HepG2 (cell line): Measurements from ENCODE around the gene COL27A1. TPM values are rescaled to one million over a fixed set of nuclear protein-coding genes. Genes with fewer than 3 reads are reported as not detected.

Experiments used
- ATAC-seq: fragments of 200-7000 bp; cut with Tn5 transposase; 3 replicates; pipeline ENCODE4 v1.9.1; 2020; ENCODE audit warnings: mild to moderate bottlenecking, moderate library complexity
- BruUV-seq: library from RNA; stranded (reverse); fragments of 400-500 nt; replicated peaks from 2 replicates; lab custom pipeline; 2021; lab: Mats Ljungman, UMichigan
- CTCF ChIA-PET: fragments of 300-600 bp; formaldehyde crosslinking; extraction: SDS; loops from one replicate; lab custom pipeline; 2021; ENCODE audit warnings: low total read pairs, inconsistent platforms, low intra/inter-chr PET ratio; lab: Yijun Ruan, JAX
- POLR2A ChIA-PET: fragments of 350-600 bp; sonication (Branson Sonifier 250); formaldehyde crosslinking; loops from one replicate; lab custom pipeline; 2020; ENCODE audit warnings: antibody characterized with exemption, inconsistent platforms; lab: Yijun Ruan, JAX
- DNase-seq: peaks from one replicate; pipeline ENCODE4 v3.0.0-alpha.2; 2015; ENCODE audit warnings: low spot score
- FAIRE-seq: peaks from 3 replicates; lab custom pipeline; 2011; peaks lifted over from hg19 to GRCh38; lab: Jason Lieb, UNC
- H2AFZ ChIP-seq: one replicate; pipeline ENCODE4 v1.6.1; 2011; ENCODE audit warnings: low read length, inconsistent platforms
- H3K27ac ChIP-seq: fragments of 300-600 bp; 3 replicates; pipeline ENCODE4 v1.8.0; 2011; ENCODE audit warnings: mixed run types, mild to moderate bottlenecking, mixed read lengths, low read length, inconsistent platforms; ENCODE audit not compliant: insufficient read depth; ENCODE audit errors: extremely low read length
- H3K27me3 ChIP-seq, 2 experiments: fragments of 200-600 bp in 1 of 2; 2 replicates in 1 of 2; 3 replicates in 1 of 2; pipeline versions ENCODE4 v1.6.0 to v1.8.0; 2011; ENCODE audit warnings: low read length in 2 of 2, mild to moderate bottlenecking in 2 of 2, moderate library complexity in 2 of 2, inconsistent platforms in 1 of 2; ENCODE audit not compliant: insufficient read depth in 2 of 2, control insufficient read depth in 1 of 2
- H3K36me3 ChIP-seq, 2 experiments: fragments of 200-600 bp in 1 of 2; replicated peaks in 1 of 2; 2 replicates in 1 of 2; 3 replicates in 1 of 2; pipeline versions ENCODE4 v1.5.1 to v1.8.0; 2011; ENCODE audit warnings: low read length in 2 of 2, inconsistent platforms in 1 of 2; ENCODE audit not compliant: insufficient read depth in 2 of 2, control insufficient read depth in 1 of 2
- H3K4me1 ChIP-seq: 2 replicates; pipeline ENCODE4 v1.5.1; 2012; ENCODE audit warnings: low read length, inconsistent platforms; ENCODE audit not compliant: insufficient read depth
- H3K4me2 ChIP-seq: 2 replicates; pipeline ENCODE4 v1.6.0; 2011; ENCODE audit warnings: low read depth, low read length, inconsistent platforms
- H3K4me3 ChIP-seq, 3 experiments: fragments of 200-600 bp in 1 of 3; sonication (generic), shearing (Covaris generic) in 1 of 3; replicated peaks in 1 of 3; 2 replicates each; pipeline ENCODE4 v1.5.1; 2011 to 2016; ENCODE audit warnings: low read length in 3 of 3, inconsistent platforms in 2 of 3, low read depth in 2 of 3, mild to moderate bottlenecking in 2 of 3, control low read depth in 1 of 3, mixed read lengths in 1 of 3; ENCODE audit not compliant: insufficient read depth in 1 of 3
- H3K79me2 ChIP-seq: one replicate; pipeline ENCODE4 v1.6.1; 2011; ENCODE audit warnings: low read length, inconsistent platforms; ENCODE audit not compliant: insufficient read depth
- H3K9ac ChIP-seq: 2 replicates; pipeline ENCODE4 v1.6.0; 2011; ENCODE audit warnings: mild to moderate bottlenecking, low read depth, low read length, inconsistent platforms; ENCODE audit not compliant: insufficient read depth
- H3K9me3 ChIP-seq: 2 replicates; pipeline ENCODE4 v1.5.1; 2012; ENCODE audit warnings: mild to moderate bottlenecking, low read length
- H4K20me1 ChIP-seq: 2 replicates; pipeline ENCODE4 v1.6.0; 2011; ENCODE audit warnings: inconsistent platforms, mild to moderate bottlenecking, low read length, moderate library complexity; ENCODE audit not compliant: insufficient read depth
- HHEX ChIP-seq: IDR thresholded peaks from 2 replicates; pipeline ENCODE4 v1.6.1; 2016; ENCODE audit warnings: control low read depth
- ZBTB4 ChIP-seq: sonication (generic); formaldehyde crosslinking; IDR thresholded peaks from 2 replicates; pipeline ENCODE4 v1.4.0; 2020; ENCODE audit warnings: missing genetic modification reagents, mild to moderate bottlenecking, borderline replicate concordance
- ZNF280B ChIP-seq: sonication (generic); formaldehyde crosslinking; IDR thresholded peaks from 2 replicates; pipeline ENCODE4 v1.5.0; 2020; ENCODE audit warnings: missing genetic modification reagents, mild to moderate bottlenecking, borderline replicate concordance
- ZNF3 ChIP-seq: IDR thresholded peaks from 2 replicates; pipeline ENCODE4 v1.7.0; 2017; ENCODE audit warnings: inconsistent platforms
- WGBS: methylation state at CpG from one replicate; pipeline ENCODE4 v1.1.6; 2017; ENCODE audit warnings: low lambda C conversion rate; 5-methylcytosine and 5-hydroxymethylcytosine counted together
- in situ Hi-C: cut with HindIII; loops from 2 replicates; pipeline ENCODE4 v1.10.0; 2017; ENCODE audit warnings: low pct_unique_long_range_greater_than_20kb; ENCODE audit not compliant: extremely low pct_ligation_motif_present
- intact Hi-C: fragments of 100-400 bp; cut with micrococcal nuclease; formaldehyde crosslinking; loops from one replicate; pipeline ENCODE4 v1.10.0; 2022; ENCODE audit not compliant: unreplicated experiment
- polyA plus RNA-seq, 8 experiments: library from polyadenylated mRNA; depleted of rRNA in 3 of 8; stranded (reverse) in 7 of 8; unstranded in 1 of 8; fragments of >200 nt; fragmentation: Illumina TruSeq in 4 of 8; extraction: Trizol in 4 of 8; gene quantifications; 2 replicates each; pipeline versions ENCODE4 v1.2.1 to v1.2.3, GENCODE V29; 2011 to 2016; ENCODE audit warnings: low read depth in 4 of 8, missing spikeins in 1 of 8, mixed read lengths in 1 of 8; ENCODE audit not compliant: insufficient read depth in 1 of 8
- total RNA-seq, 5 experiments: library from RNA; depleted of rRNA; stranded (reverse); fragments of >200 nt; fragmentation: Illumina TruSeq; extraction: Trizol; gene quantifications; 2 replicates each; pipeline ENCODE4 v1.2.3, GENCODE V29; 2016; ENCODE audit warnings: low read depth in 1 of 5

The COL27A1 gene
- total and polyA plus RNA-seq, 2 of the 13 experiments (the other 11 are each of a cell fraction or from before 2014, with no cell fraction given) = 71.3 to 89.1 TPM

GRCh38 chr9:114341152-114341830 is 186.0 kb downstream of the COL27A1 start:
- Histone ChIP-seq H3K9me3 (no peaks in the 10 kb centered on the region), H4K20me1 (no peaks in the 10 kb centered on the region), H3K9ac (no peak overlapping the region), H3K4me1 (no peaks in the 10 kb centered on the region), H2AFZ (no peak overlapping the region), H3K27ac (no peak overlapping the region), H3K4me3 (no peak overlapping the region), H3K36me3 (peaks cover 7 to 13% of the 10 kb centered on the region in 2 experiments; a peak in 2 of 5 replicates), H3K4me2 (no peak overlapping the region), H3K79me2 (no peaks in the 10 kb centered on the region), H3K27me3 (no peaks in the 10 kb centered on the region)
- DNase-seq = no peak
- TF ChIP-seq ZNF280B (CRISPR knock-in tag) = no peak
- TF ChIP-seq ZNF3 (CRISPR knock-in tag) = peak; percentile 93
- TF ChIP-seq ZBTB4 (CRISPR knock-in tag) = no peak
- no peak for TF ChIP-seq HHEX (CRISPR knock-in tag)
- intact Hi-C loops (no loop called here), in situ Hi-C loops (no loop called here)
- CTCF ChIA-PET = no interaction called here
- WGBS = 95% methylated on average over 12 of the region's 12 CpGs
- ATAC-seq = no peak
- no TSS peak for BruUV-seq
- FAIRE-seq = no peak
- POLR2A ChIA-PET = no interaction called here
